DMS79 treated with DMSO at 0.1 percent for 48 hours (cell line): Measurements from ENCODE around the gene ATF7IP2.
"Not testable (repeated sequence)": the region's sequence is repeated elsewhere in the genome, so short reads cannot be mapped to it uniquely, and the experiment has no call there.

Experiments used
- DNase-seq: peaks from one replicate; lab custom pipeline; 2025; lab: John Stamatoyannopoulos, UW

The ATF7IP2 gene

GRCh38 chr16:10385725-10386516, at the start of gene ATF7IP2:
ATF7IP2 (plus strand) TSS chr16:10386061; CDS start chr16:10430621, 44,560 bp downstream.
- peak; percentile 50 for DNase-seq

- no peak for DNase-seq
These were observed 47.4 kb upstream of the ATF7IP2 start for GRCh38 chr16:10338426-10338825.

GRCh38 chr16:10339777-10340732, 45.8 kb upstream of the ATF7IP2 start:
- DNase-seq = no peak

GRCh38 chr16:10343124-10343760, 42.6 kb upstream of the ATF7IP2 start:
- DNase-seq = no peak

- DNase-seq = not testable (repeated sequence)
These were observed 41.2 kb upstream of the ATF7IP2 start for GRCh38 chr16:10344699-10345098.

GRCh38 chr16:10345629-10346028, 40.2 kb upstream of the ATF7IP2 start:
- DNase-seq = no peak

GRCh38 chr16:10349851-10350250, 36.0 kb upstream of the ATF7IP2 start:
- DNase-seq = no peak

GRCh38 chr16:10352262-10352661, 33.6 kb upstream of the ATF7IP2 start:
- no peak for DNase-seq

- no peak for DNase-seq
These were observed 30.3 kb upstream of the ATF7IP2 start for GRCh38 chr16:10355589-10355988.

GRCh38 chr16:10356870-10357842, 28.7 kb upstream of the ATF7IP2 start:
- no peak for DNase-seq

GRCh38 chr16:10361747-10362076, 24.1 kb upstream of the ATF7IP2 start:
- DNase-seq = not testable (repeated sequence)

GRCh38 chr16:10362077-10362863, 23.6 kb upstream of the ATF7IP2 start:
- DNase-seq = no peak

- not testable (repeated sequence) for DNase-seq
These were observed 23.0 kb upstream of the ATF7IP2 start for GRCh38 chr16:10362864-10363197.

- not testable (repeated sequence) for DNase-seq
These were observed 19.2 kb upstream of the ATF7IP2 start for GRCh38 chr16:10366619-10367018.

- DNase-seq = no peak
These were observed 18.2 kb upstream of the ATF7IP2 start for GRCh38 chr16:10367616-10368188.

GRCh38 chr16:10368969-10369551, 16.8 kb upstream of the ATF7IP2 start:
- no peak for DNase-seq

- no peak for DNase-seq
These were observed 15.7 kb upstream of the ATF7IP2 start for GRCh38 chr16:10370096-10370726.

GRCh38 chr16:10371592-10371991, 14.3 kb upstream of the ATF7IP2 start:
- DNase-seq = no peak

GRCh38 chr16:10373556-10373955, 12.3 kb upstream of the ATF7IP2 start:
- DNase-seq = no peak
